GM21515 (cell line): ENCODE results near the gene MAB21L2.
"Not testable (repeated sequence)": the region's sequence is repeated elsewhere in the genome, so short reads cannot be mapped to it uniquely, and the experiment has no call there.

Source experiments
- ATAC-seq: cut with Tn5 transposase; IDR thresholded peaks from one replicate; pipeline ENCODE4 v1.9.1; 2021; ENCODE audit not compliant: unreplicated experiment

MAB21L2 gene

DNA sequence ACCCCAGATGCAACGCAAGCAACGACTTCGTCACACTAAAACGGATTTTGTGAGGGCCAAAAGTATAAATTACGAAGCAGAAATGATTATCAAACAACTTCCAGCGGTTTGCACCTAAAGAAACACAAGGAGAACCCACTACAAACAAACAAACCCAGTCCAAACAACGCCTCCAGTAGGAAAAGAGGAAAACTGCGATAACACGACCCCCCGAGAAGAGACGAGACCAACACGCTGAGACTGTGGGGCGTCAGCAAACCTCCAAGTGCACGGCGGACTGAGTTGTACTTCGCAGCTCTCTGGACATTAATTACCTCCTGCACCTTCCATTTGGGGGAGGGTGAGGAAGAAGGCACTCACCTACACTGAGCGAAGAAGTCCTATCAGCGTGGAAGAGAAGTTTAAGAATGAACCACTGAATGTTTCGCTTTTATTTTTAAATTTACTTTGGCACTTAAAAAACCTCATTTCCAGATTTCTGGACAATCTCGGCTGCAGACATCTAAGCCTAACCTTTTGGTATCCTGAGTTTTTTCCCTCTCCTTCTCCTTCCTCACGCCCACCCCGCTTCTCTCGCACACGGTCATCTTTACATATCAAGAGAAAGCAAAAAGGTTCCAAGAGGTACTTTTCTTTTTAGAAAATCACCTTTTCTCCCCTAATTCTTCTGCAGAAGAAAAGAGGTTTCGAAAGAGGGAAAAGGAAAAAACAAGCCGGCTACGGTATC, at the start of gene MAB21L2:
MAB21L2 (plus strand) TSS at position 6 of the 727 bp plus-strand sequence. CDS start 879 bp downstream, outside the sequence.
- ATAC-seq, result no peak

DNA sequence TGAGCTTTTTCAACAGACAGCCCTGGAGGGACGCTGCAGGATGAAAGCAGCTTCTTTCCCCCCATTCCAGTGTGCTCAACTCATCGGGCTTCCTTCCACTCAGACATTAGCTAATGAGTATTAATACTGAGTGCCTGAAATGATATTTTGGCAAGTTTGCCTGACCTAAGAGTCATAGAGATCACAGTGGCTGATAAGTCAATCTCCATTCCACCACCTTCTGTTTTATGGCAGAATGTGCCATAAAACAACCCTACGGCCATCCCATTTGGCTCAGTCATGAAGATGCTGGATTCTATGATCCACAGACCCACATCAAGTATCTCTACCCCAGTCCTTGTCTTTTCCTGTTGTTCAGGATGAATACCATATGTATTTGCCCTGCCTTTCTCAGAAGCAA, 48.3 kb upstream of the MAB21L2 start:
- no peak for ATAC-seq

DNA sequence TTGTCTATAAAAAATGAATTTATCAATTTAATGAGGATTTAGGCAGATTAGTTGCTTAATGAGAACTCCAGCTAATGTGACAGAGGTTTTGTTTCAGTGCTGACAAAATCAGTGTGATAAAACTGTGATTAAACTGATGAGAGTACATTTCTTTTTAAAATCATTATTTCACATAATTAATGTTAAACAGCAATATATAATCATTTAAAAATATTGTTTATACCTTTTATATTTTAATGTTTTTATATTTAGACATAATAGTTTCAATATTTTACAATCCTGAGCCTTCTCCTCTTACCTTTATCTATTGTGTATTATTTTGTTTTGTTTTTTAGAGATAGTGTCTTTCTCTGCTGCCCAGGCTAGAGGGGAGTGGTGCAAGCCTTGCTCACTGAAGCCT, 47.1 kb upstream of the MAB21L2 start:
- no peak for ATAC-seq

DNA sequence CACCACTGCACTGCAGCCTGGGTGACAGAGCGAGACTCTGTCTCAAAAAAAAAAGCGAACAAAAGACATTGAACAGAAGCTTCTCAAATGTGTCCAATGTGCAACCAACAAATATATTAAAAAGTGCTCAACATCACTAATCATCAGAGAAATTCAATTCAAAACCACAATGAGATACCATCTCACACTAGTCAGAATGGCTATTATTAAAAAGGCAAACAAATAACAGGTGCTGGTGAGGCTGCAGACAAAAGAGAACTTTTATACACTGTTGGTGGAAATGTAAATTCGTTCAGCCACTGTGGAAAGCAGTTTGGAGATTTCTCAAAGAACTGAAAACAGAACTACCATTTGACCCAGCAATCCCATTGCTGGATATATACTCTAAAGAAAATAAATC, 44.0 kb upstream of the MAB21L2 start:
- not testable (repeated sequence) for ATAC-seq

DNA sequence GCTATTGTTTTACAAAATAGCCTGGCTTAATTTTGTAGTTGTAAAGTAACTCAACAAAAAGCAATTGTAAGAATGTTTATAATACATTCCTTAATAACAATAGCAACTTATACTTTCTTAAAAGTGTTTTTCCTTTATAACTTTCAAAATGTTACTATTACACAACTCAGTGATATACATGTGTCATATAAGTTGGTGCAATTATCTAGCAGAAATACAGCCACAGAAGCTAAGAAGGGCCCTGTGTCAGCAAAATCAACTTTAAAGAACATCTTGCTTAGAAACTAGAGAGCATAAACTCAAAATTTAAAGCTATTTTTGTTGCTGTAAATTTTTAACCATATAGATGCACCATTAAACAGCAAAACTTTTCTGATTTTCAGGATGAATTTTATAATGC, 41.4 kb upstream of the MAB21L2 start:
- ATAC-seq, result no peak

DNA sequence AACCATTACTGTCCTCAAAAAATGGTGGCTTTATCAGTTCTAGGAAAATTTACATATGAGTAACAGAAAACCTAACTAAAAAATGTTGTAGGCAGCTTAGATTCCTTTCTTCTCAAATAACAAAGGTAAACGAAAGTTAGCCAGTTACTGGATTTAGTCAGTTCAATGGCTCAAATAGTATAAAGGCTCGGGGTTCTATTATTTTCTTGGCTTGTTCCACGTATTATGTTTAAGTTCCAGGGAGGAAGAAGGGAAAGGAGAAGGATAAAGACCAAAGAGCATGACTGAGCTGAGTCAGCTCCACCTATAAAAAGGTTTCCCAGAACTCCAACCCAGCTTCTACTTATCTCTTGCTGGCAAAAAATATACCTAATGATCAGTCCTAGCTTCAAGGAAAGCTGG, 41.0 kb upstream of the MAB21L2 start:
- ATAC-seq, result no peak

DNA sequence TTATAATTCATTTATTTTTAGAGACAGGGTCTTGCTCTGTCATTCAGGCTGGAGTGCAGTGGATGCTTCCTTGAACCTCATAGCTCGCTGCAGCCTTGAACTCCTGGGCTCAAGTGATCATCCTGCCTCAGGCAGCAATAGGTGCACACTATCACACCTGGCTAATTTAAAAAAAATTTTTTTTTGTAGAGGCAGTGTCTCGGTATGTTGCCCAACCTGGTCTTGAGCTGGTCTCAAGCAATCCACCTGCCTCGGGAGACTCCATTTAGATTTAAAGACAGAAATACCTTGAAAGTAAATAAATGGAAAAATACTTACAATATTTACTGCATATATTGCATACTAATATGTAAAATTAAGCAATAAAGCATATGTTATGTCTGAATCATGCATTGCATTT, 40.3 kb upstream of the MAB21L2 start:
- ATAC-seq, result no peak

- no peak for ATAC-seq
Measured at GRCh38 chr4:150543042-150543441, 38.9 kb upstream of the MAB21L2 start.

DNA sequence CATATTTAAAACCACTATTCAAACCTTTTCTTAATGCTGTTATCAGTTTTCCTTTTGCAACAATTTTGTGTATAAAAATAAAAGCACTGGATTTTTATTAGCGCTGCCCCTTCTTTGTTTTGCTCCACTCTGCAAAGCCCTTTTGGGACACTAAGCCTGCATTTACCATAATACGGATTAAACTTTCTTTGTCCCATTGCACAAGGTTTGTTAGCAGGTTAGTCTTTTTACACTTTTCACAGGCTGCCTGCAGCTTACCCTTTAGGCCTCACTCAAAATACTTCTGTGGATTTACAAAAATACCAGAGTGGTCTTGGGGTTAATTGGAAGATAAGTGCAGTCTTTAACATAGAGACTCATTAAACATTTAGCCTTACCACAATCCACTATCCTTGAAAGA, 35.7 kb upstream of the MAB21L2 start:
- ATAC-seq, result no peak

DNA sequence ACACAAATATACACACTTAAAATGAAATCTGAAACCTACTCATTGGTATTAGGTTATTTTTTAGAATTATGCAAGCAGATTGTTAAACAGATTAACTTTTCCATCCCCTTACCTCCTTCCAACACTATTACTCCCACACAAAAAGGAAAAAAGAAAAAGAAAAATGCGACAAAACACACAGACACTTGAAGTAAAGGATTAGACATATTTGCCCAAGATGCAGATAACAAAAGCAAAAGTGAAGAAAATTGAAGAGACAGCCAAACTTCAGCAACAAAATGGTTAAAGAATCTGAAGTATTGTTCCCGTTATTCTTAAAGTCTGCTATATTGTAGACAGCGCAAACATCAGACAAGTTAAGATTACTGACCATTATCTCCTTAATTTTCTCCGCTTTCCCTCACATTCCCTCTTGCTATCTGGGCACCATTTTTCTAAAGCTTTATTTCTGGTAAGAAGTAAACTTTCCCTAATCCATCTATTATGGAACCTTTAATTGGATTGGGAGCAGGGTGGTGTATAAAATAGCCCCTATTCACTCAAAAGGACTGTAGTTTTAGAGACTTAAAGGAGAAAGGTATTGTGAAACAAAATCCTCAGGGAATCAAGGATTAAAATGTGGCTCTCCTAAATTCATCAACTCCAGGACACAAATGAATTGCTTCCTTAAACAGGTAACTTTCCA, 34.7 kb upstream of the MAB21L2 start:
- ATAC-seq, result no peak

DNA sequence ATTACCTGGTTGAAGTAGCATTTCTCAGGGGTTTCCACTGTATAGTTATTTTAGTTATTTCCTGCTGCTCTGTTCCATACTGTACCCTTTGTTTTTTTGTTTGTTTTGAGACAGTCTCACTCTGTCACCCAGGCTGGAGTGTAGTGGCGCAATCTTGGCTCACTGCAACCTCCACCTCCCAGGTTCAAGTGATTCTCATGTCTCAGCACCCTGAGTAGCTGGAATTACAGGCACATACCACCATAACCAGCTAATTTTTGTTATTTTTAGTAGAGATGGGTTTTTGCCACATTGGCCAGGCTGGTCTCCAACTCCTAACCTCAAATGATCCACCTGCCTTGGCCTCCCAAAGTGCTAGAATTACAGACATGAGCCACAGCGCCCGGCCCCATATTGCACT, 24.1 kb upstream of the MAB21L2 start:
- ATAC-seq, result not testable (repeated sequence)

DNA sequence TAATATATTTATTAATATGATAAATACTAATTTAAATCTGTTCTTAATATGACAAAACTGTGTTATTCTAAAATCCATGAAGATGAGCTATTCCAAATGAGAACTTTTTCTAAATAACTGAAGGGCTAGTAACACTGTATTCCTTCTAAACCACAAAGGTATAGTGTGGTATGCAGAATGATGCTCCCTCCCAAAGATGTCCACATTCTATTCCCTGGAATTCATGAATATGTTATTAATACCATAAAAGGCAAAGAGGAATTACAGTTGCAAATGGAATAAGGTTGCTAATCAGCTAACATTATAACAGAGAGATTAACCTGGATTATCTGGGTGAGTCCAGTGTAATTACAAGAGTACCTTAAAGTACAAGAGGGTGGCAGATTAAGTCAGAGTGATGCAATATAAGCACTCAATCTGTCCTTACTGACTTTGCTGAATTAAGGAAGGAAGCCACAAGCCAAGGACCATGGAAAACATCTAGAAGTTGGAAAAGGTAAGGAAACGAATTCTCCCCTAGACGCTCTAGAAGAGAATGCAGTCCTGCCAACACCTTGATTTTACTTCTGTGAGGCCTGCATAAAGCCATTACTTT, 20.7 kb upstream of the MAB21L2 start:
- no peak for ATAC-seq

DNA sequence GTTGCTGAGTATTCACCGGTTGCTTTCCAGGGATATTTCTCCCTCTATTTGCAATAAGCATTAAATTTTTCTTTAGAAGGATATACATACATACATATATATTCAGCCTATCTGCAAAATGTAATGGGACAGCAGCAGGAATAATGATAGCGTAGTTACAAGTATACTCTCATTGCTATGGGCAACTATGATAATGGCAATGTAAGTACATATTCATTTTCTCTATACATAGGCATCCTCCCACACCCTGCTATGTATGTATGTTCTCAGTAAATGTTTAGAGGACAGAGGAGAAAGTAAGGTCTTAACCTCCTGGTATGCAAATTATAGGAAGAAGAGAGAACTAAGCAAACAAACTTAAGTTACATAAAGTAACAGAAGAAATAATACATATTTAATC, 19.7 kb upstream of the MAB21L2 start:
- ATAC-seq, result no peak

DNA sequence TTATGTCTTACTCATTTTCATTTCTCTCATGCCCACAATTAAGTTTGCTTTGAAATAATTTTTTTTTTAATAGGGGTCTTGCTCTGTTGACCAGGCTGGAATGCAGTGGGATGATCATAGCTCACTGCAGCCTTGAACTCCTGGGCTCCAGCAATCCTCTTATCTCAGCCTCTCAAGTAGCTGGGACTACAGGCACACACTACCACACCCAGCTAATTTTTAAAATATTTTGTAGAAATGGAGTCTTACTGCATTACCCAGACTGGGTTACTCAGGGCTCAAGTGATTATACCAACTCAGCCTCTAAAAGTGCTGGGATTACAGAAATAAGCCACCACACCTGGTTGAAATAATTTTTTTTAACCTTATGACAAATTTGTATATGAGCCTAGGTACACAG, 19.2 kb upstream of the MAB21L2 start:
- no peak for ATAC-seq

DNA sequence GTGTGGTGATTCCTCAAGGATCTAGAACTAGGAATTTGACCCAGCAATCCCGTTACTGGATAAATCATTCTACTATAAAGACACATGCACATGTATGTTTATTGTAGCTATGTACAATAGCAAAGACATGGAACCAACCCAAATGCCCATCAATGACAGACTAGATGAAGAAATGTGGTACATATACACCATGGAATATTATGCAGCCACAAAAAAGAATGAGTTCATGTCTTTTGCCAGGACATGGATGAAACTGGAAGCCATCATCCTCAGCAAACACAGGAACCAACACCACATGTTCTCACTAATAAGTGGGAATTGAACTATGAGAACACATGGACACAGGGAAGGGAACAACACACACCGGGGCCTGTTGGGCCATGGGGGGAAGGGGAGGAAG, 17.0 kb upstream of the MAB21L2 start:
- ATAC-seq, result not testable (repeated sequence)

- ATAC-seq, result no peak
Measured at GRCh38 chr4:150567070-150567469, 14.9 kb upstream of the MAB21L2 start.

GRCh38 chr4:150569384-150569987, 12.5 kb upstream of the MAB21L2 start:
- no peak for ATAC-seq

DNA sequence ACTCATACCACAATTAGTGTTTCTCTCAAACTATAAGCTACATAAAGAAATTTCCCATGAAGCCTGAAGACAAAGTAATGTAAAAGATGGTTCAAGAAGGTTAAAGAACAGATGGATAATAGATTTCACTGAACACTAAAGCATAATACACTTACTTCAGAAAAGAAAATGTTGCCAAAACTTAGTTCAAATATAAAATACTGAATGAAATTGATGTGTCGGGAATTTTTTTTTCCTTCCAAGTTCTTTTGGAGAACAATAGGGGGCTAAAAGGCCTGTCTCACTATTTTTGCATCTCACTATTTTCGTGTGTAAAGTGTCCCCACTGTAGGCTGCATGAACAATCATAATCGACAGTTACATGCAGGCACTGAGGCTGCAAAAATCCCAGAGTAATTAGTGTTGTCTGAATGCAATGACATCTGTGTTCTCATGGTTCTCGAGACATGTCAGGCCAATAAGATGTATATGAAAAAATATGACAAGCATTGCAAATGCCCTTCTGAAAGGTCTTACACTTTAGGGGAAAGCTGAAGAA, 11.9 kb upstream of the MAB21L2 start:
- ATAC-seq, result no peak

DNA sequence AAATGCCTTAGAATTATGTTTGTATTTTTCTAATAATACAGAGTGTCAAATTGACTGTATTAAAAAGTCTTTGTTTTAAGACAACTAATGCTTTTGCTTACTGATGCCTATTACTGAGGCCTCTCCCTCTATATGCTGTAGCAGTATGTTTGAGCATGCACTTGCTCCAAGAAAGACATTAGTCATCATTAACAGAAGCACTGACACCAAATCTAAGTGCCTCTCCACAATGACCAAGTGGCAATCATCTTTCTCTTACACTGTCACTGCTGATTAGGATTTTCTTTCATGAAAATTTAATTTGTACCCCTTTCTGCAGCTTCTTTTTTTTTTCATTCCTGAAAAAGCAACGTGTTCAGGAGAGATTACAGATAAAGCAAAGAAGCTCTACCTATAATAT, 11.1 kb upstream of the MAB21L2 start:
- ATAC-seq, result no peak

GRCh38 chr4:150572704-150573504, 9.0 kb upstream of the MAB21L2 start:
- no peak for ATAC-seq

DNA sequence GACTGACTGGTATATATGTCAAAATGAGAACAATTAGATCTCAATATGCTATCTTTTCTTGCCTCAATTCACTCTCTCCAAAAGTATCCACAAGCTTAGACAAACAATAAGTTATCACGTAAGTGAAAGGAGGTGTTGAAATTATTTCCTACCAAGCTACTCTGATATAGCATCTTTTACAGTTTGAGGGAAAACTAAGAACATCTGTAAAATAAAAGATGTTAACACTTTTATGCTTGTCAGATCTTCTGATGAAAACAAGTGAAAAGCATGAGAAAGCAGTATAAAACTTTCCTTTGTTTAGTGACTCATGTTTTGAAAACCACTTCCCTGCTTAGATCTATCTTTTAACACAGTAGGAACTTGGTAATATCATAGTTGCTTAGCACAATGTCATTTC, 8.4 kb upstream of the MAB21L2 start:
- no peak for ATAC-seq
